ENCODE measurements around the gene ZNF675. TPM values are rescaled to one million over a fixed set of nuclear protein-coding genes. Genes with fewer than 3 reads are reported as not detected.

Gene ZNF675
- total RNA-seq, 1 donor from 2014 or later = 15.5 TPM

Other genes starting within 250 kb of the ZNF675 start
- 1.3 and 3.1 TPM in 2 replicates for gene ZNF681, start 71.7 kb upstream of the ZNF675 start, total RNA-seq
- 0.54 and 0.89 TPM in 2 replicates for gene ZNF726, start 227.7 kb upstream of the ZNF675 start, total RNA-seq